Activated CD4-positive, CD25-positive, alpha-beta regulatory T cell treated with anti-CD3 and anti-CD28 coated beads, Interleukin-2, amount 50 U/mL, for 16 hours (primary cell): ENCODE results near the gene EXOSC5.
"Not testable (repeated sequence)": the region's sequence is repeated elsewhere in the genome, so short reads cannot be mapped to it uniquely, and the experiment has no call there.

Source experiments
- DNase-seq: peaks from one replicate; pipeline ENCODE4 v3.0.0-alpha.2; 2020; ENCODE audit warnings: low read depth, low spot score

The EXOSC5 gene

GRCh38 chr19:41426116-41426841, 29.1 kb upstream of the EXOSC5 start:
- no peak for DNase-seq

DNA sequence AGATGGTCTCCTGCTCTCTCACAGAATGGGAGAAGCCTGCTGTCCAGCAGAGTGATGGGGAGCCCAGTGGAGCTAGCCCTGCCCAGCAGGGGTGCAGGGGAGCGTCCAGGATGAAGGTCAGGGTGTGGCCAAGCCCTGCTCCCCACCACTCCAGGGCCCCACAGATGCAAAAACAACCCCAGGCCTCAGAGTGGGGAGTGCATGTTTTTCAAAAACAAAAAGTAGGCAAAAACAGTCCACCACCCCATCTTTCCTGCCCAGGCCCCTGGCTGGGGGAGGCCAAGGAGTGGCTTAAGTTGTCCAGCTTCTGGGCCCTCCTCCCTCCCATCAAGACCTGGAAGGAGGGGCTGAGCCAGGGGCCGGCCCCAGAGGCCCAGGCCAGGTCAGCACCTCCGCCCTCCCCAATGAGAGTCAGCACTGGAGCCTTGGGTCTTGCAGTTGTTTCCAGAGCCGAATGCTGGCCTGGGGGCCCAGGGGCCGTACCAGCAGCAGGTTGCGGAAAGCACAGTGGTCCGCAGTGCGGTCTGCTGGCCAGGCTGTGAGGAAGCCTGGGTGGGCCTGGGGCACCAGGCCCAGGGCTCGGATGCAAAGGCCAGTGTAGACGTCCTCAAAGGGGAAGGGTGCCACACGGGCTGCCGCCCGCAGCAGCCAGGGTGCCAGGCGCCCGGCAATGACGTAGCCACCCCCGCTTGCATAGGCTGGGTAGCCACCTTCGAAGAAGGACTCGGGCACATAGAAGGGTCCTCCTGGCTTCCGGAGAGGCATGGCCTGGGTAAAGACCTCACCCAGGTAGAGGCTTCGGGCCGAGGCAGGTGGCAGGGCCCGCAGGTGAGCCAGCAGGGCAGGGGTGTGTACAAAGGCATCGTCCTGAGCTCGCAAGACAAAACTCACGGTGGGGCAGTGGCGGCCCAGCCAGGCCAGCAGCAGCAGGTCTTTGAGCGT, 28.3 kb upstream of the EXOSC5 start:
- DNase-seq = no peak

DNA sequence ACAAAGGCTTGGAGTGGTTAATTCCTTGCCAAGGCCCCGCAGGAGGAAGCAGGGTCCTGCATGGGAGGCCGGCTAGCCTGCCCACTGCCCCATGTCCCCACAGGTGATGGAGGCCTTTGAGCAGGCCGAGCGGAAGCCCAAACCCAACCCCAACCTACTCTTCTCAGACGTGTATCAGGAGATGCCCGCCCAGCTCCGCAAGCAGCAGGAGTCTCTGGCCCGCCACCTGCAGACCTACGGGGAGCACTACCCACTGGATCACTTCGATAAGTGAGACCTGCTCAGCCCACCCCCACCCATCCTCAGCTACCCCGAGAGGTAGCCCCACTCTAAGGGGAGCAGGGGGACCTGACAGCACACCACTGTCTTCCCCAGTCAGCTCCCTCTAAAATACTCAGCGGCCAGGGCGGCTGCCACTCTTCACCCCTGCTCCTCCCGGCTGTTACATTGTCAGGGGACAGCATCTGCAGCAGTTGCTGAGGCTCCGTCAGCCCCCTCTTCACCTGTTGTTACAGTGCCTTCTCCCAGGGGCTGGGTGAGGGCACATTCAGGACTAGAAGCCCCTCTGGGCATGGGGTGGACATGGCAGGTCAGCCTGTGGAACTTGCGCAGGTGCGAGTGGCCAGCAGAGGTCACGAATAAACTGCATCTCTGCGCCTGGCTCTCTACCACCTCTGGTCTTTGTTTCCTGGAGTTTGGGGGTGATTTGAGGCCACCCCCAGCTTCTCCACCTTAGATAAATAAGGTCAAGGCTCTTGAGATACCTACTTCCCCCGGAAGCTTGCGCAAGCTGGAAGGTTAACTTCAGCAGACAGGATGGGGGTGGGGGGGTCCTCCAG, 27.4 kb upstream of the EXOSC5 start:
- no peak for DNase-seq

DNA sequence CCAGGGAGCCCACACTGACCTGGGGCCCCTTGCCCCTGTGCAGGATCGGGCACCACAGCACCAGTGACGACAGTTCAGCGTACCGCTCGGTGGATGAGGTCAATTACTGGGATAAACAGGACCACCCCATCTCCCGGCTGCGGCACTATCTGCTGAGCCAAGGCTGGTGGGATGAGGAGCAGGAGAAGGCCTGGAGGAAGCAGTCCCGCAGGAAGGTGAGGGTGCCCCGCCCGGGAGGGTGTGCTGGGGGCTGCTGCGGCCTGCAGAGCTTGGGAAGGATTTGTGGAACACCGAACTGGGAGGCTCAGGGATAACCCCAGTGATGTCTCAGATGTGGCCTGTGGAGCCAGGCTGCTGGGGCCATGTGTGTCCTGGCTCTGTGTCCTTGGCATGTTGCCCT, 25.8 kb upstream of the EXOSC5 start:
- no peak for DNase-seq

DNA sequence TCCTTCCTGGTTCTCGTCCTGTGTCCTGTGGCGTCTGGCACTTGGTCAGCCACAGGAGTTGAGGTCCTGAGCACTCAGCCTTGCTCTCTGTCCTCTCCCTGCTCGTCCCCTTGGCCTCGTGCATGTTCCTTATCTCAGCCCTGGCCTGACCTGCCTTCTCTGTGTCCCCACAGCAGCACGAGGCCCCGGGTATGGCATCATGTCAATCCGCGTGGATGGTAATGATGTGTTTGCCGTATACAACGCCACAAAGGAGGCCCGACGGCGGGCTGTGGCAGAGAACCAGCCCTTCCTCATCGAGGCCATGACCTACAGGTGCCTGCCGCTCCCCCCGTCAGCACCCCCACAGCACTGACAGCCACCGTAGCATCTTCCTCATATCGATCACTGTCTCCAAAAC, 25.3 kb upstream of the EXOSC5 start:
- no peak for DNase-seq

- DNase-seq = no peak
Measured at GRCh38 chr19:41421973-41422372, 24.8 kb upstream of the EXOSC5 start.

DNA sequence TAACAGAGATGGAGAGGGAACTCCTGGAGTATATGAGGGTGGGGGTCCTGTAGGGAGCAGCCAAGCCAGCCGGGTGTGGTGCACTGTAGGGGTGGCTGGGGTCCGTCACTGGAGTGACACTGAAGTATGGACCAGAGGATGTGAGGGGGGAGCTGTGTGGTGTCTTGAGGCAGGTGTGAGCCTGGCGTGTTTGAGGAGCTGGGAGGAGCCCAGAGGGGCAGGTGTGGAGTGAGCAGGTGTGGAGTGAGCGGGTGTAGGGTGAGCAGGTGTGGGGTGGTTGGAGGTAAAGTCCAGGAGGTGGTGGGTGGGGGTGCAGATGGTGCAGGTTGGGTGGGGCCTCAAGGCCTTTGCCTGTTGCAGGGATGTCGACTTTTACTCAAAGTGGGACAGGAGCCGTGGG, 24.2 kb upstream of the EXOSC5 start:
- no peak for DNase-seq

GRCh38 chr19:41420101-41420880, 23.1 kb upstream of the EXOSC5 start:
- no peak for DNase-seq

DNA sequence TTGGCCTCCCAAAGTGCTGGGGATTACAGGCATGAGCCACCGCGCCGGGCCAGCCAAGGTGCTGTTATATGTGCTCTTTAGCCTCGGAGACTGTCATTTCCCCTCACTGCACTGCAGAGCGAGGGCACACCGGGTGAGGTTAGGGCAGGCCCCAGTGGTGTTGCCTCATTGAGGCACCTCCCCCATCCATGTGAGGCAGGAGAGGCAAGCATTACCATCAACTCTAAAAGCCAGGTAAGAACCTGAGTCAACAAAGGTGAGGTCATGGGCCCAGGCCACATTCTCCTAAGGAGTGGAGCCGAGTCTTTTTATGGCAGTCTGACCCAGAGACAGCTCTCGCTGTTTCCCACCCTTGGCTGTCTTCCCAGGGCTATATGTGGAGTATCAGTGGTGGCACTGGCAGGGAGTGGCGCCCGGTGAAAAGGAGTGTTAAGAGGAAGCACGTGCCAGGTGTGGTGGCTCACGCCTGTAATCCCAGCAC, 19.1 kb upstream of the EXOSC5 start:
- DNase-seq = no peak

DNA sequence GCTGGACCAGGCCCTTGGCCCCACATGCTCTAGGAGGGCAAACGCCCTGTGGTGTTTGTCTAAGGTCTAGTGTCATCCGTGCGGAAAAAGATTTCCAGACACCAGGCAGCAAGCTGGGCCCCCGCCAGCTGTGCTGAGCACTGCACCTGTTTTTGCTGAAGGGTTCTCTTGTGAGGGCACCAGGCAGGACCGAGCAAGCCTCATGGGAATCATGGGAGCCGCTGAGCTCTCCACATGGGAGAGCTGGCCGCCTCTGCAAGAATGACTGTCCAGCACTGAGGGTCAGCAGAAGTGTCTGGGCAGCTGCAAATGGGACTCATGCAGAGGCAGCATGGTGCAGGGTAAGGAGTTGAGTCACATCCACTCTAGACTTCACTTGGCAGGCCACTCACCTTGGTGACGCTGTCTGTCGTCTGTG, 18.0 kb upstream of the EXOSC5 start:
- DNase-seq = no peak

- DNase-seq = no peak
Measured at GRCh38 chr19:41414461-41414860, 17.3 kb upstream of the EXOSC5 start.

GRCh38 chr19:41413947-41414346, 16.8 kb upstream of the EXOSC5 start:
- DNase-seq = no peak

GRCh38 chr19:41412953-41413352, 15.8 kb upstream of the EXOSC5 start:
- no peak for DNase-seq

DNA sequence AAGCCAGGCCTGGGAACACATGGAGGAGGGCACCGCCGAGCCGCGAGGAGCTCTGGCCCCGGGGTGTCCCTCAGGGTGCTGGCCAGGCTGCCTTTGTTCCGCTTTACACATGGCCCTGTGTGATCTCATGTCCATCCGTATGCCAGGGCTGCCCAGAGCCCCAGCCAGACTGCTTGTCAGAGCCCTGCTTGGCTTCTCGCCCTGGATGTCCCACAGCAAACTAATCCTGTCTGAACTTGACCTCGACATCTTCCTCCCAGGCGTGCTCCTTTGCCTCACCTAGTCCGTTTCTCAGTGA, 14.8 kb upstream of the EXOSC5 start:
- no peak for DNase-seq

DNA sequence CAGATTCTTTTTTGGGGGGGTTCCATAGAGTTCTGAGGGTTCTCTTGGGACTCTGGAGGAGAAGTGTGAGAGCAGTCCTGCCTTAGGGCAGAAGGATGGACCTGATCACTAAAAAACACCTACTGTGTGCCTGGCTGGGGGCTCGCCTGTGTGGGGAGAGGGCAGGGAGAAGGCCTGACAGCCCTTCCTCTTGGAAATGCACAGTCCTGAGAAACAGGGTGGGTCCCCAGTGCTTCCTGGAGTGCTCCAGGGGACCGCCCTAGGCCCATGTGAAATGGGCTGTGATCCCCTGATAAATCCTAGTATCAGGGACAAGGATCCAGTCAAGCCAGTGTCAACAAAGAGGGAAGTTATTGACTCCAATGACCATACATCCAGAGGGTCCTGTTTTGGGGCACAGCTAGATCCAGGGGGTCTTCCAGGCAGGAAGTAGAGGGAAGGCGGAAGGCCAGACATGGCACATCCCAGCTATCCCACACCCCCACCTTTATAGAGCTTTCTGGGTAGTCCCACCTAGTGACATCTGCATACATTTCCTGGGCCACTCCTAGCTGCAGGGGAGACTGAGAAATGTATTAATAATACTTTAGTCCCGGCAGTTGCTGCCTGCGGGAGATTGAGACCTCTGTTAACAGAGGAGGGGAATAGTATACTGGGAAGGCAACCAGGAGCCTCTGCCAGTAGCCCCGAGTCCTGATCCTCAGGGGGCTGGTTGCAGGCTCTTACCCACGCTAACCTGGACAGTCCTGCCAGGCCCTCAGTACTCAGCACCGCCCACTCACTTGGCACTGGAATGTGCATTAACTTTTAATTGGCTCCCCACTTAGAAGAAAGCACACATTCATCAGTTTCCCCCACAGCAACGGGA, 14.2 kb upstream of the EXOSC5 start:
- DNase-seq = no peak

DNA sequence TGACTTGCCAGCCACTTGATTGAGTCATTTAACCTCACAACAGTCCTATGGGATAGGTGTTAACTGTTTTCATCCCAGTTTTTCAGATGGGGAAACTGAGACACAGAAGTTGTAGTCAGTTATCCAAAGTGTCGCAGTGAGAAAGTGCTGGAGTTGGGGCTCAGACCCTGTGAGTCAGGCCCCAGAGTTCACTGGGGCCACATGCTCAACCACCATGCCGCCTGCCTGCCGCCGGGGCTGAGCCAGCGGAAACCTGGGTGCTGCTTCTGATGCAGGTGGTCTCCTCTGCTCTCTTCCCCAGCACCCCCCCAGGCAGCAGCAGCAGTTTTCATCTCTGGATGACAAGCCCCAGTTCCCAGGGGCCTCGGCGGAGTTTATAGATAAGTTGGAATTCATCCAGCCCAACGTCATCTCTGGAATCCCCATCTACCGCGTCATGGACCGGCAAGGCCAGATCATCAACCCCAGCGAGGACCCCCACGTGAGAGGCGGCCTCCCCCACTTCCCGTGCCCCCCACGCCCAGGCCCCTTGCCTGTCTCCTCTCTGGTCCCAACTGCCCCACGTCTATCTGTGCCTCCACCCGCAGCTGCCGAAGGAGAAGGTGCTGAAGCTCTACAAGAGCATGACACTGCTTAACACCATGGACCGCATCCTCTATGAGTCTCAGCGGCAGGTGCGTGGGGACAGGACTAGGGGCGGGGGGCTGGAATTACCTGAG, 13.3 kb upstream of the EXOSC5 start:
- DNase-seq = no peak

- no peak for DNase-seq
Measured at GRCh38 chr19:41409288-41409687, 12.1 kb upstream of the EXOSC5 start.

GRCh38 chr19:41408846-41409245, 11.7 kb upstream of the EXOSC5 start:
- not testable (repeated sequence) for DNase-seq

- DNase-seq = no peak
Measured at GRCh38 chr19:41408256-41408655, 11.1 kb upstream of the EXOSC5 start.

DNA sequence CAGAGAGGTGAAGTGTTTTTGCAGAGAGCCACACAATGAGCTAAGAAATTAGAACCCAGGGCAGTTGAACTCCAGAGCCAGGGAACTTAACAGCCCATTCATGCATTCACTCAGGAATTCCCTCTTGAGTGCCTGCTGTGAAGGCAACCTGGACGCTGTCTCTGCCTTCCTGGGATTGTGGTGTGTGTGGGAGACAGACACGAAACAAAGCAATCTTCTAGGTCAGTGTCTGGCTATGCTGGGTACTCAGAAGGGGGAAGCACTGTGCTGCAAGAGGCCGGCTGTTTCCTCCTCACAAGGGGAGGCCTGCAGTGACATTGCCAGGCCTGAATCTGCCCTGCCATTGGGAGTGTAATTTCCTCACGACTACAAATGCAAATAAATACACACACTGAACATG, 10.1 kb upstream of the EXOSC5 start:
- no peak for DNase-seq
